Lower leg skin (tissue), 4 donors: ENCODE data around the gene ZYG11A. TPM values are rescaled to one million over a fixed set of nuclear protein-coding genes. Genes with fewer than 3 reads are reported as not detected.

Experiments
- DNase-seq, 2 donors: peaks; one replicate each; pipeline ENCODE4 v3.0.0-alpha.2; 2019; ENCODE audit warnings: low spot score in 2 of 2
- H3K4me3 ChIP-seq: fragments of 200-600 bp; sonication (generic); 2 replicates; pipeline ENCODE4 v1.5.1; 2017; ENCODE audit warnings: mild to moderate bottlenecking, low read depth; ENCODE audit not compliant: poor library complexity, severe bottlenecking
- CTCF ChIP-seq, 3 donors: fragments of 450-650 bp; IDR thresholded peaks; one replicate each; pipeline ENCODE4 v1.5.1; 2016; ENCODE audit warnings: antibody characterized with exemption in 3 of 3, mild to moderate bottlenecking in 3 of 3, moderate library complexity in 2 of 3
- POLR2A ChIP-seq, 2 donors: fragments of 450-650 bp; IDR thresholded peaks; one replicate each; pipeline ENCODE4 v1.6.1; 2016 to 2017; ENCODE audit warnings: antibody characterized with exemption in 2 of 2, mild to moderate bottlenecking in 1 of 2, moderate library complexity in 1 of 2
- WGBS, 2 donors: methylation state at CpG; one replicate each; pipeline ENCODE4 v1.1.5; 2018; 5-methylcytosine and 5-hydroxymethylcytosine counted together
- intact Hi-C: fragments of 100-400 bp; cut with DNase I; formaldehyde crosslinking; loops from one replicate; pipeline ENCODE4 v1.15.0; 2023; ENCODE audit warnings: low total_unique reads
- total RNA-seq, 4 donors: library from RNA; depleted of rRNA; stranded (reverse); fragments of >200 nt; gene quantifications; one replicate each; pipeline ENCODE4 v1.1.0, GENCODE V29; 2016

ZYG11A gene
- total RNA-seq, 4 donors from 2014 or later = 0.03 to 0.25 (median 0.12) TPM

- DNase-seq = no peak
- intact Hi-C loops = no loop called here
- 83% methylated on average over 2 of the region's 2 CpGs for WGBS, 2 donors
- H3K4me3 ChIP-seq = no peak overlapping the region
- no peak for TF ChIP-seq POLR2A (IDR thresholded peaks at IDR 0.05)
- no peak for TF ChIP-seq CTCF (IDR thresholded peaks at IDR 0.05)
Observed at GRCh38 chr1:52900402-52900801, 57.8 kb downstream of the ZYG11A start.

- no peak overlapping the region for H3K4me3 ChIP-seq
- intact Hi-C loops = no loop called here
- no peak for DNase-seq
- TF ChIP-seq POLR2A (IDR thresholded peaks at IDR 0.05) (no peak), CTCF (IDR thresholded peaks at IDR 0.05) (no peak)
- 73 to 89% methylated on average over 1 of the region's 1 CpG for WGBS, 2 donors
Observed at GRCh38 chr1:52901384-52901783, 58.8 kb downstream of the ZYG11A start.

GRCh38 chr1:52904208-52904926, 61.8 kb downstream of the ZYG11A start:
- TF ChIP-seq POLR2A (IDR thresholded peaks at IDR 0.05) = no peak
- no peak for TF ChIP-seq CTCF (IDR thresholded peaks at IDR 0.05)
- DNase-seq = no peak
- WGBS, 2 donors = 93 to 97% methylated on average over 11 to 13 of the region's 13 CpGs
- H3K4me3 ChIP-seq = no peak overlapping the region
- intact Hi-C loops = no loop called here

GRCh38 chr1:52904927-52905698, 62.6 kb downstream of the ZYG11A start:
- no peak overlapping the region for H3K4me3 ChIP-seq
- DNase-seq = no peak
- WGBS, 2 donors = 71 to 77% methylated on average over 20 of the region's 20 CpGs
- TF ChIP-seq CTCF (IDR thresholded peaks at IDR 0.05) = no peak
- TF ChIP-seq POLR2A (IDR thresholded peaks at IDR 0.05) = no peak
- intact Hi-C loops = no loop called here

GRCh38 chr1:52906135-52906603, 63.6 kb downstream of the ZYG11A start:
- intact Hi-C loops = no loop called here
- 92 to 94% methylated on average over 6 of the region's 6 CpGs for WGBS, 2 donors
- TF ChIP-seq POLR2A (IDR thresholded peaks at IDR 0.05) (no peak), CTCF (IDR thresholded peaks at IDR 0.05) (no peak)
- H3K4me3 ChIP-seq = no peak overlapping the region
- DNase-seq = no peak
